GM03348 (cell line): ENCODE results near the gene TPCN2.
A peak's percentile ranks its signal among the peaks of the same experiment; 100 is the strongest.

ENCODE experiments used
- DNase-seq: peaks from one replicate; pipeline ENCODE4 v3.0.0; 2012; ENCODE audit warnings: low spot score

Gene TPCN2

GRCh38 chr11:69058511-69059270, 10.0 kb downstream of the TPCN2 start:
- no peak for DNase-seq

DNA sequence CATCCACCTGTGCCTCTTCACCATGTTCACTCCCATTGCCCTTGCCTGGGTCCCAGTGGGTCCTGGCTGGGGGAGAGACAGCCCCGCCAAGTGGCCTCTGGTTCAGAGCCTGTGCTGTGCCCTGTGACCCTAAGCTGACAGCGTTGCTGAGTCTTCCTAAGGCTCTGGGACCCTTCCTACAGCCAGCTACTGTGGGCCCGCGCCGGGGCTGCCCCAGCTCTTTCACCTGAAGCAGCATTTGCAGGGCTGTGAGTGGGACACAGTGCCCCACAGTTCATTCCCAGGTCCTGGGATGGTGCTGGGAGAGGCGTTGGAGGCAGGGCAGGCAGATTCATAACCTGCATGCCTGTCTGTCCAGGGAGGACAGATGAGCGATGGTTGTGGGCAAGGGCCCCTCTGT, 10.7 kb downstream of the TPCN2 start:
- DNase-seq: no peak

DNA sequence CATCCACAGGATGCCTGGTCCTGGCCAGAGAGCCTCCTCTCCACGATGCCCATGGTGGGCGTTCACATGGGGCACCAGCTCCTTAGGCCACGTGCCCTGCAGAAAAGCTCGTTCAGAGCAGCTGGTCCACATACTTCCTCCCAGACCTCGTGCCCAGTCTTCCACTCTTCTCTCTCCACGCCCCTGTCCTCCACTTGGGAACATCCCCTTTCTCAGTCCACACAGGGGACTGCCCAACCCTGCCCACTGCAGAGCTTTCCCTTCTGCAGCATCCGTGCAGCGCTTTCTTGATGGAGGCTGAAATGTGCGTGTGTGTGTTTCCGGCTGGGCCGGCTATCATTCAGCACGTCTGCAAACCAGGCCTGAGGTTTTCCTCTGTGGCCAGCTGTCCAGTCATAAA, 11.3 kb downstream of the TPCN2 start:
- no peak for DNase-seq

GRCh38 chr11:69060806-69061712, 12.3 kb downstream of the TPCN2 start:
- DNase-seq: no peak

- no peak for DNase-seq
Observed at GRCh38 chr11:69061713-69062053, 13.0 kb downstream of the TPCN2 start.

DNA sequence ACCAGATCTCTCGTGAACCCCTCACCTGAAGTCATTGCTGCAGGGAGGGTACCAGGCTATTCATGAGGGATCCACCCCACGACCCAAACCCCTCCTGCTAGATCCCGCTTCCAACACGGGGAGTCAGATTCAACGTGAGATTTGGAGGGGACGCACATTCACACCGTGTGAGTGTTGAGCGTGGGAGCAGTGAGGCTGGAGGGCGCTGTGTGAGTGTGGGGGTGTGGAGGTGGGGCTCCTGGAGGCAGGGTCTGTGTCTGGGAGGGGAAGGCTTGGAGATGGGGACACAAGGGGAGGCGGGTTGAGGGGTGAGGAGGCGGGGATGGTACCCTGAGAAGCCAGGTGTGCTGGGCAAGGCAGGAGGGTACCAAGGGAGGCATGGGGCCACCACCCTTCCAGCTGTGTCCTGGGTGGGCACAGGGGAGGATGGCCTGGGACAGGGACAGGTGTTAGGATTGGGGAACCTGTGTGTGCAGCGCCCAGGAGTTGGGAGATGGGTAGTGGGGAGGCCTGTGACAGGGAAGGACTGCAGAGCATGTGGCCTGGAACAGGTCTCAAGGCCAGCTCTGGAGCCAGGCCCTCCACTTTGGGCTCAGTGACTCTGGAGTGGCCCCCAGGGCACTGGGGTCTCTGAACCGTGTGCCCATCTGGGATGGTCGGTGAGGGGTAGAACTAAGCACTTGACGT, 13.6 kb downstream of the TPCN2 start:
- no peak for DNase-seq

- no peak for DNase-seq
Observed at GRCh38 chr11:69062873-69063651, 14.3 kb downstream of the TPCN2 start.

DNA sequence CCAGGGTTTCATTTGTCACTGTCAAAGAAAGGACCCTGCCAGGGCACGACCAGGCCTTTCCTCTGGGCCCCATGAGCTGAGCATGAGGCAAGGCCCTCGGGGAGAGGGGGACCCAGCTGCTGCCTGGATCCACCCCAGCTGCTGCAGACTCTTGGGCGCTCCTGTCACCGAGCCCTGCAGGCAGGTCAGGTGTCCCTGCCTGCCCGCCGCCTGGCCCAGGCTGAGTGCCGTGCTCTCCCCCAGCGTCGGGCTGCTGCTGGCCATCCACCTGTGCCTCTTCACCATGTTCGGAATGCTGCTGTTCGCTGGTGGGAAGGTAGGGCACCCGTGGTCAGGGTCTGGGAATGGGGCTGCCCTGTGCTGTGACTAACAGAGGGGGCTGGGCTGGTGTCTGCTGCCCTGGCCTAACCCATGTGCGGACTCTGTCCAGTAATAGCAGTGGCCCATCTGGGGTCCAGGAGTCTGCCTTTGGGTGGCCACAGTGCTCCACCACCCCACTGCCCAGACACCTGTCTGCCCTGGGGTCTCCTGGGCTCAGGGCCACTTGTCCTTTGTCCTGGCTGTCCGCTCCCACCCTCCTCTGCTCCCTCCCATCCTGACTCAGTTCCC, 15.0 kb downstream of the TPCN2 start:
- no peak for DNase-seq

DNA sequence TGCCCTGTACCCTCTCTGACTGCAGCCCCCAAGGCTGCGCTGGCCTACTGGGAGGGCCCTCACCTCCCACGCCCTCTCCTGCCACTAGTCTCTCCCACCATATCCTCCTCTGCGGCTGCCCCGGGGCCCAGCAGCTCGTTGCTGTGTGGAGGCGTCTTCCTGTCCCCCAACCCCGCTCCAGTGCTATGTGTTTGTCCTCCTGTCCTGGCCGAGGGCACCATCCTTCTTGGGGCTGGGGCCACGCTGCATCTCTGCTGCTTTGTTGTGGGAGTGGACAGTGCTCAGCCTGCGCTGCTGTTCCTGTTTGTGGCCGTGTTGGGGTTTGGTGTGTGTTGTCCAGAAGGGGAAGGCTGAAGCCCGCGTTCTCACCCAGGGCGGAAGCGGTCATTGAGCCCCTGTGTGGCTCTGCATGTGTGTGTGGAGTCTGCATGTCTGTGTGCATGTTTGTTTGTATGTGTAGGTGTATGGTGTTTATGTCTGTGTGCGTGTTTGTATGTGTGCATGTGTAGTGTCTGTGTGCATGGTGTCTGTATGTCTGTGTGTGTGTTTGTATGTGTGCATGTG, 15.7 kb downstream of the TPCN2 start:
- DNase-seq: no peak

GRCh38 chr11:69065147-69065710, 16.5 kb downstream of the TPCN2 start:
- DNase-seq: no peak

- no peak for DNase-seq
Observed at GRCh38 chr11:69066122-69067112, 17.7 kb downstream of the TPCN2 start.

GRCh38 chr11:69067200-69067599, 18.5 kb downstream of the TPCN2 start:
- DNase-seq: no peak

- no peak for DNase-seq
Observed at GRCh38 chr11:69071086-69071800, 22.5 kb downstream of the TPCN2 start.

GRCh38 chr11:69071956-69072355, 23.2 kb downstream of the TPCN2 start:
- no peak for DNase-seq

- DNase-seq: no peak
Observed at GRCh38 chr11:69073469-69073868, 24.7 kb downstream of the TPCN2 start.

GRCh38 chr11:69074375-69075140, 25.8 kb downstream of the TPCN2 start:
- no peak for DNase-seq

DNA sequence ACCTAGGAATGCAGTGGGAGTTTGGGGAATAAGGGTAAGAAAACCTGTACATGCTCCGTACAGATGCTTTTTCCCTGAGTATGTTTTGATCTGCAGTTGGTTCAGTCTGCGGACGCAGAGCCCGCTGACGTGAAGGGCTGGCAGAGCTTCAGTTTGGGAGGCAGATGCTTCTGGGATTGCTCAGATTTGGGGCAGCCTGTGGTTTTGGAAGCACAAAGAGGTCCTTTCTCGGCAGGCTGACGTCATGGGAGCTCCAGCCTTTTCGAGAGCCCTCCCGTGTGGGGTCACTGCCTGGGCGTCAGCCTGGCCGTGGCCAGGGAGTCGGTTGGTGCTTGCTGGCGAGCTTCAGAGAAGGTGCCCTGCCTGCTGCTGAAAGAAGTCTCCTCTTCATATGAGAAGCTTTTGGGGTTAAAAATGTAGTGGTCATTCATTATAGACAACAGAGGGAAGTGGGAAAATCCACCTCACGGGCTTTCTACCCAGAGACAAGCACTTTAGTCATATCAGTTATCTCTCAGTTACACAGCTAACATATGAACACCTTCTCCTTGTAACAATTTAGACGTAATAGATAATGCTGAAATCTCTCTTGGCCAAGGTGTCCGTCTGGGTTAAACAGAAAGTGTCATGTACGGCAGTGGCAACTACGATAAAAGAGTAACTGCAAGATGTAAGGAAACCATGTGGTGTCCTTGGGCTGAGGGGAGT, 26.8 kb downstream of the TPCN2 start:
- peak; percentile 95 for DNase-seq
